Astrocyte (in vitro differentiated cells and primary cell): ENCODE data around the gene F7. TPM values are rescaled to one million over a fixed set of nuclear protein-coding genes. Genes with fewer than 3 reads are reported as not detected.

Source experiments
- DNase-seq: peaks from one replicate; pipeline ENCODE4 v3.0.0-alpha.2; 2010; ENCODE audit warnings: low read depth
- FAIRE-seq: peaks from 2 replicates; lab custom pipeline; 2011; peaks lifted over from hg19 to GRCh38; lab: Jason Lieb, UNC
- H2AFZ ChIP-seq: 2 replicates; pipeline ENCODE4 v1.6.0; 2012; ENCODE audit warnings: low read depth, low read length, inconsistent platforms
- H3K27ac ChIP-seq: 2 replicates; pipeline ENCODE4 v1.5.1; 2011; ENCODE audit warnings: low read depth, low read length, inconsistent platforms
- H3K27me3 ChIP-seq: 2 replicates; pipeline ENCODE4 v1.6.0; 2011; ENCODE audit warnings: low read length, inconsistent platforms; ENCODE audit not compliant: insufficient read depth
- H3K36me3 ChIP-seq: 2 replicates; pipeline ENCODE4 v1.5.1; 2011; ENCODE audit warnings: low read length, inconsistent platforms; ENCODE audit not compliant: insufficient read depth
- H3K4me1 ChIP-seq: 2 replicates; pipeline ENCODE4 v1.5.1; 2011; ENCODE audit warnings: low read length, inconsistent platforms; ENCODE audit not compliant: insufficient read depth
- H3K4me2 ChIP-seq: 2 replicates; pipeline ENCODE4 v1.6.0; 2012; ENCODE audit warnings: low read length, inconsistent platforms
- H3K4me3 ChIP-seq: 2 replicates; pipeline ENCODE4 v1.5.1; 2011; ENCODE audit warnings: low read depth, mild to moderate bottlenecking, low read length, inconsistent platforms; ENCODE audit not compliant: insufficient read depth
- H3K79me2 ChIP-seq: 2 replicates; pipeline ENCODE4 v1.6.0; 2012; ENCODE audit warnings: mild to moderate bottlenecking, low read length, inconsistent platforms; ENCODE audit not compliant: insufficient read depth
- H3K9ac ChIP-seq: 2 replicates; pipeline ENCODE4 v1.6.0; 2012; ENCODE audit warnings: mild to moderate bottlenecking, low read length, inconsistent platforms
- H3K9me3 ChIP-seq: 2 replicates; pipeline ENCODE4 v1.5.1; 2012; ENCODE audit warnings: low read depth, mild to moderate bottlenecking, low read length, inconsistent platforms; ENCODE audit not compliant: insufficient read depth
- H4K20me1 ChIP-seq: 2 replicates; pipeline ENCODE4 v1.6.0; 2012; ENCODE audit warnings: low read length, inconsistent platforms; ENCODE audit not compliant: insufficient read depth
- H3K27ac Mint-ChIP-seq: one replicate; pipeline ENCODE4 v1.8.0; 2021; ENCODE audit warnings: mild to moderate bottlenecking, mixed read lengths; ENCODE audit not compliant: unreplicated experiment
- H3K27me3 Mint-ChIP-seq: one replicate; pipeline ENCODE4 v1.8.0; 2021; ENCODE audit warnings: low read depth, mixed read lengths; ENCODE audit not compliant: unreplicated experiment
- H3K36me3 Mint-ChIP-seq: one replicate; pipeline ENCODE4 v1.8.0; 2021; ENCODE audit warnings: low read depth, mixed read lengths; ENCODE audit not compliant: unreplicated experiment
- H3K4me1 Mint-ChIP-seq: one replicate; pipeline ENCODE4 v1.8.0; 2021; ENCODE audit warnings: low read depth, mixed read lengths; ENCODE audit not compliant: unreplicated experiment
- H3K4me3 Mint-ChIP-seq: one replicate; pipeline ENCODE4 v1.8.0; 2021; ENCODE audit warnings: mild to moderate bottlenecking, moderate library complexity, mixed read lengths; ENCODE audit not compliant: unreplicated experiment
- H3K9me3 Mint-ChIP-seq: one replicate; pipeline ENCODE4 v1.8.0; 2021; ENCODE audit warnings: mild to moderate bottlenecking, mixed read lengths; ENCODE audit not compliant: unreplicated experiment
- CTCF ChIP-seq: IDR thresholded peaks from 2 replicates; pipeline ENCODE4 v1.5.1; 2011; ENCODE audit warnings: low read depth, mild to moderate bottlenecking, inconsistent platforms, low read length, moderate library complexity; ENCODE audit not compliant: insufficient read depth
- EZH2 ChIP-seq: IDR thresholded peaks from 2 replicates; pipeline ENCODE4 v1.6.1; 2012; ENCODE audit warnings: mild to moderate bottlenecking, low read length, inconsistent platforms; ENCODE audit not compliant: insufficient read depth
- total RNA-seq: library from RNA; stranded (reverse); gene quantifications from 2 replicates; pipeline ENCODE4 v1.2.1, GENCODE V29; 2021

The F7 gene
- total RNA-seq, 1 donor from 2014 or later: not detected

GRCh38 chr13:113143466-113144254 lies 38.1 kb downstream of the F7 start:
- TF ChIP-seq EZH2: no peak
- TF ChIP-seq CTCF: no peak
- peaks cover 26% of the 10 kb centered on the region for H3K27me3 Mint-ChIP-seq
- no peak overlapping the region for H3K27ac Mint-ChIP-seq
- no peak overlapping the region for H2AFZ ChIP-seq
- H3K4me2 ChIP-seq: no peak overlapping the region
- FAIRE-seq (no peak), DNase-seq (no peak)
- no peaks in the 10 kb centered on the region for H3K36me3 ChIP-seq
- no peak overlapping the region for H3K27ac ChIP-seq
- no peaks in the 10 kb centered on the region for H3K27me3 ChIP-seq
- no peaks in the 10 kb centered on the region for H3K4me1 ChIP-seq
- H3K4me3 ChIP-seq: no peak overlapping the region
- H3K9ac ChIP-seq: no peak overlapping the region
- H3K4me3 Mint-ChIP-seq: no peak overlapping the region
- no peaks in the 10 kb centered on the region for H3K9me3 Mint-ChIP-seq
- no peaks in the 10 kb centered on the region for H3K9me3 ChIP-seq
- H3K36me3 Mint-ChIP-seq: no peaks in the 10 kb centered on the region
- no peaks in the 10 kb centered on the region for H4K20me1 ChIP-seq
- H3K4me1 Mint-ChIP-seq: no peaks in the 10 kb centered on the region
- no peaks in the 10 kb centered on the region for H3K79me2 ChIP-seq

GRCh38 chr13:113144255-113144629 lies 38.7 kb downstream of the F7 start:
- no peaks in the 10 kb centered on the region for H3K79me2 ChIP-seq
- Mint-ChIP-seq H3K36me3 (no peaks in the 10 kb centered on the region), H3K4me1 (no peaks in the 10 kb centered on the region), H3K4me3 (no peak overlapping the region), H3K27ac (no peak overlapping the region), H3K9me3 (no peaks in the 10 kb centered on the region), H3K27me3 (peaks cover 24% of the 10 kb centered on the region)
- DNase-seq (no peak), FAIRE-seq (no peak)
- H3K27ac ChIP-seq: no peak overlapping the region
- no peak overlapping the region for H2AFZ ChIP-seq
- no peaks in the 10 kb centered on the region for H3K4me1 ChIP-seq
- H3K27me3 ChIP-seq: no peaks in the 10 kb centered on the region
- H4K20me1 ChIP-seq: no peaks in the 10 kb centered on the region
- H3K9me3 ChIP-seq: no peaks in the 10 kb centered on the region
- H3K9ac ChIP-seq: no peak overlapping the region
- no peak overlapping the region for H3K4me2 ChIP-seq
- no peak for TF ChIP-seq EZH2
- TF ChIP-seq CTCF: no peak
- H3K36me3 ChIP-seq: no peaks in the 10 kb centered on the region
- no peak overlapping the region for H3K4me3 ChIP-seq

- Histone ChIP-seq H3K9me3 (no peaks in the 10 kb centered on the region), H3K4me1 (no peaks in the 10 kb centered on the region), H3K36me3 (no peaks in the 10 kb centered on the region), H3K27me3 (no peaks in the 10 kb centered on the region), H2AFZ (no peak overlapping the region), H3K4me2 (no peak overlapping the region), H3K79me2 (no peaks in the 10 kb centered on the region), H3K27ac (no peak overlapping the region), H3K4me3 (no peak overlapping the region), H3K9ac (no peak overlapping the region), H4K20me1 (no peaks in the 10 kb centered on the region)
- no peak overlapping the region for H3K27ac Mint-ChIP-seq
- no peak for FAIRE-seq
- H3K4me3 Mint-ChIP-seq: no peak overlapping the region
- H3K9me3 Mint-ChIP-seq: no peaks in the 10 kb centered on the region
- DNase-seq: no peak
- peaks cover 25% of the 10 kb centered on the region for H3K27me3 Mint-ChIP-seq
- TF ChIP-seq EZH2 (no peak), CTCF (no peak)
- H3K36me3 Mint-ChIP-seq: no peaks in the 10 kb centered on the region
- no peaks in the 10 kb centered on the region for H3K4me1 Mint-ChIP-seq
Measured at GRCh38 chr13:113145496-113145895, 39.9 kb downstream of the F7 start.
